Large intestine (tissue), 3 donors: ENCODE results near the gene TRIM45. TPM values are rescaled to one million over a fixed set of nuclear protein-coding genes. Genes with fewer than 3 reads are reported as not detected.

Experiments used
- DNase-seq, 2 donors: peaks; one replicate each; pipeline versions ENCODE4 v3.0.0 to v3.0.0-alpha.2; 2013
- H3K27ac ChIP-seq: one replicate; pipeline ENCODE4 v1.5.1; 2013; ENCODE audit warnings: low read length
- H3K27me3 ChIP-seq: 2 replicates; pipeline ENCODE4 v1.6.1; 2013; ENCODE audit warnings: low read length; ENCODE audit not compliant: control insufficient read depth, insufficient read depth
- H3K36me3 ChIP-seq: 2 replicates; pipeline ENCODE4 v1.6.1; 2013; ENCODE audit warnings: low read length; ENCODE audit not compliant: control insufficient read depth, insufficient read depth
- H3K4me1 ChIP-seq: one replicate; pipeline ENCODE4 v1.6.1; 2013; ENCODE audit warnings: low read length; ENCODE audit not compliant: control insufficient read depth, insufficient read depth
- H3K4me3 ChIP-seq: one replicate; pipeline ENCODE4 v1.5.1; 2013; ENCODE audit warnings: low read length
- H3K9me3 ChIP-seq: one replicate; pipeline ENCODE4 v1.6.1; 2013; ENCODE audit warnings: mild to moderate bottlenecking, low read depth, low read length, moderate library complexity; ENCODE audit not compliant: control insufficient read depth
- WGBS: methylation state at CpG from one replicate; pipeline ENCODE4 v1.1.5; 2013; ENCODE audit warnings: low lambda C conversion rate; ENCODE audit not compliant: insufficient coverage; 5-methylcytosine and 5-hydroxymethylcytosine counted together
- polyA plus RNA-seq: library from polyadenylated mRNA; unstranded; fragments of 120-200 nt; gene quantifications from one replicate; pipeline ENCODE4 v1.2.1, GENCODE V29; 2013

The TRIM45 gene
- polyA plus RNA-seq, 1 donor: 9.0 TPM

GRCh38 chr1:117089996-117090395 is 31.6 kb downstream of the TRIM45 start:
- H3K36me3 ChIP-seq: peaks cover 25% of the 10 kb centered on the region

GRCh38 chr1:117087686-117088085 is 33.9 kb downstream of the TRIM45 start:
- 93% methylated on average over 3 of the region's 6 CpGs for WGBS
- Histone ChIP-seq H3K4me1 (no peaks in the 10 kb centered on the region), H3K4me3 (no peak overlapping the region), H3K9me3 (no peaks in the 10 kb centered on the region), H3K27ac (no peak overlapping the region), H3K36me3 (peaks cover 25% of the 10 kb centered on the region), H3K27me3 (no peaks in the 10 kb centered on the region)
- no peak for DNase-seq

More at GRCh38 chr1:117089996-117090395, 31.6 kb downstream of the TRIM45 start:
- peaks cover 5% of the 10 kb centered on the region for H3K4me1 ChIP-seq
- DNase-seq: no peak
- H3K27me3 ChIP-seq: no peaks in the 10 kb centered on the region
- no peak overlapping the region for H3K4me3 ChIP-seq
- H3K9me3 ChIP-seq: no peaks in the 10 kb centered on the region
- no CpG with 5 or more reads among the region's 2 CpGs for WGBS
- H3K27ac ChIP-seq: no peak overlapping the region

DNA sequence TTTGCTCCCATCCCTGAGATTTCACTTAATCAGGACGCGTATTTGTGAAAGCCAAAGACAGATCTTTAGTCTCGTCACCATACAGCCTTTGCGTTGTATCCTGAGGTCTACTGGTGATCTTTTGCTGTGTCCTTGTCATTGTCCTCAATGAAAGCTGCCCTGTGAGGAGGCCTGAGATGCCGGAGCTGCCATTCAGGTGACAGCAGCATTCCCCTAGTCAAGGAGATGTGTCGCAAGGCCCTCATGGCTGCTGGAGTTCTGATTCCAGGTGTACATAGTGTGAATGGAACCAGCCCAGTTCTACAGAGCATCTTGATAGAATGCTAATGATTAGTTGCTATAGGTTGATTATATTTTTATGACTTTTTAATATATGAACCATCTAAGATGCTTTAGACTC is 37.3 kb downstream of the TRIM45 start:
- peaks cover 29% of the 10 kb centered on the region for H3K36me3 ChIP-seq
- 100% methylated on average over 3 of the region's 6 CpGs for WGBS

GRCh38 chr1:117079737-117080136 is 41.8 kb downstream of the TRIM45 start:
- Histone ChIP-seq H3K4me1 (no peaks in the 10 kb centered on the region), H3K27ac (no peak overlapping the region), H3K36me3 (peaks cover 55% of the 10 kb centered on the region), H3K27me3 (no peaks in the 10 kb centered on the region), H3K9me3 (no peaks in the 10 kb centered on the region), H3K4me3 (no peak overlapping the region)
- WGBS: no CpG with 5 or more reads among the region's 6 CpGs
- no peak for DNase-seq

More for the DNA sequence above, 37.3 kb downstream of the TRIM45 start:
- Histone ChIP-seq H3K9me3 (no peaks in the 10 kb centered on the region), H3K27ac (no peak overlapping the region), H3K27me3 (no peaks in the 10 kb centered on the region), H3K4me3 (no peak overlapping the region), H3K4me1 (no peaks in the 10 kb centered on the region)
- DNase-seq: no peak

DNA sequence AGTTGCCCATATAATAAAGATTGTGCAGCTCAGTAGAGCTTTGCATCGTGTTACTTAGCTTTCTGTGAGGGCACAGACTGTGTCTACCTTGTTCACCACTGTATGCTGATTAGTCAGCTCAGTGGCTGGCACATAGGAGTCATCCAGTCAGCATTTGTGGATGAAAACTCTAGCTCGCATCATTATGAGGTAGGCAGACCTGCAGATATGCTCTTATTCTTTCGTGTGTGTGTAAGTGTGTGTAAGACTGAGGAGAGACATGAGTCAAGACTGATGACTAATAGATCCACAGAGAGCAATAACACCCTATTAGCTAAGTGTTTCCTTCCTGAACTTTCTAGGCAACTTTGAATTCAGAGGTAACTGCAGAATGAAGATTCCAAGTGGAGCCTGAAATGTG is 44.3 kb downstream of the TRIM45 start:
- WGBS: no CpG with 5 or more reads among the region's 3 CpGs
- no peaks in the 10 kb centered on the region for H3K4me1 ChIP-seq
- no peak overlapping the region for H3K27ac ChIP-seq
- H3K36me3 ChIP-seq: peaks cover 46% of the 10 kb centered on the region
- DNase-seq: no peak
- no peaks in the 10 kb centered on the region for H3K27me3 ChIP-seq
- H3K4me3 ChIP-seq: no peak overlapping the region
- no peaks in the 10 kb centered on the region for H3K9me3 ChIP-seq

DNA sequence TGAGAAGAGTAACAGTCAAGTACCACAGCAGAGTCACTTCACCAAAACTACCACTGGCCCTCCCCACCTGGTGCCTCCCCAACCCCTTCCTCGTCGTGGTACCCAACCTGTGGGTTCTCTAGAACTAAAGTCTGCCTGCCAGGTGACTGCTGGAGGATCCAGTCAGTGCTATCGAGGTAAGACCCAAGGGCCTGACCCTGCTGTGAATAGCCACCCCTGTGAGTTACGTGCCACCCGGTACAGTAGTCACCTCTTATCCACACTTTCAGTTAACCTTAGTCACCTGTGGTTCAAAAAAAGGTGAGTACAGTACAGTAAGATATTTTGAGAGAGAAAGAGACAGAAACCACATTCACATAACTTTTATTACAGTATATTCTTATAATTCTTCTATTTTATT is 44.9 kb downstream of the TRIM45 start:
- peaks cover 44% of the 10 kb centered on the region for H3K36me3 ChIP-seq
- H3K27ac ChIP-seq: no peak overlapping the region
- H3K9me3 ChIP-seq: no peaks in the 10 kb centered on the region
- no peak overlapping the region for H3K4me3 ChIP-seq
- no peak for DNase-seq
- no peaks in the 10 kb centered on the region for H3K27me3 ChIP-seq
- WGBS: no CpG with 5 or more reads among the region's 5 CpGs
- no peaks in the 10 kb centered on the region for H3K4me1 ChIP-seq

DNA sequence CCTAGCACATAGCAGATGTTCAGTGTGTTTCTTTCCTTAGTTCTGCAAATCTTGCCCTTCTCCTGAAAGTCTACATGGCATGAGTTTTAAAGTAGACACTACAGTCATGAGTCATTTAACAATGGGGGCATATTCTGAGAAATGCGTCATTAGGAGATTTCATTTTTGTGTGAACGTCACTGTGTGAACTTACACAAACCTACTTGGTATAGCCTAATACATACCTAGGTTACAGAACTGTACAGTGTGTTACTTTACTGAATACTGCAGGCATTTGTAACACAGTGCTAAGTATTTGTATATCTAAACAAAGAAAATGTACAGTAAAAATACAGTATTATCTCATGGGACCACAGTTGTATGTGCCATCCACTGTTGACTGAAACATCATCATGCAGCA is 51.4 kb downstream of the TRIM45 start:
- Histone ChIP-seq H3K4me3 (no peak overlapping the region), H3K27ac (no peak overlapping the region), H3K36me3 (peaks cover under 1% of the 10 kb centered on the region), H3K4me1 (no peaks in the 10 kb centered on the region), H3K27me3 (no peaks in the 10 kb centered on the region), H3K9me3 (no peaks in the 10 kb centered on the region)
- no CpG with 5 or more reads among the region's 2 CpGs for WGBS
- DNase-seq: no peak

DNA sequence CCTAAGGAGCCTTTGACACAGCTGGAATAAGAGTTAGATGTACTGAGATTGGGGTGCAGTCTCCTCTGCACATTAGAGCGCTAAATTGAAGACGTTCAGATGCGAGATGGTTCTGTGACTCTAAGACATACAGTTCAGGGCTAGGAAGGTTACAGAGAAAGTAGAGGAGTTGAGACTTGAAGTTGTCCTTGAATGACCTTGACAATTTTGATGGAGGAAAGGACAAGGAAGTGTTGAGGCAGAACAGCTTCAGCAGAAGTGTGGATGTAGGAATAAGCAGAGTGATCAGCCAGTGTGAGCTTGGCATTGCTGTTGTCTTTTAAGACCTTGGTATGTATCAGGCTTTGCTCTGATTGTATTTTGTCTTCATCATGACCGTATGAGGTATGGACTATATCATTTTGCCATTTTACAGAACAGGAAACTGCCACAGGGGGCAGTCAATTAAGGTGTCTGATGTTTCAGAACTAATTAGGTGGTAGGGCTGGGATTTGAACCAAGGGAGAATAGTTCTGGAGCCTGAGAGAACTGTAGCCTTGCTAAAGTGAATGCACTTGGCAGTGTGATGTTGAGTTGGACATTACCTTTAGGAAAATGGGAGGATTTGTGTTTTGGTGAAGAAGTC is 52.2 kb downstream of the TRIM45 start:
- H3K27me3 ChIP-seq: no peaks in the 10 kb centered on the region
- H3K9me3 ChIP-seq: no peaks in the 10 kb centered on the region
- no peak overlapping the region for H3K4me3 ChIP-seq
- H3K4me1 ChIP-seq: no peaks in the 10 kb centered on the region
- WGBS: 93% methylated on average over 3 of the region's 4 CpGs
- H3K36me3 ChIP-seq: no peaks in the 10 kb centered on the region
- DNase-seq: no peak
- no peak overlapping the region for H3K27ac ChIP-seq

GRCh38 chr1:117068580-117068979 is 53.0 kb downstream of the TRIM45 start:
- Histone ChIP-seq H3K36me3 (no peaks in the 10 kb centered on the region), H3K4me1 (no peaks in the 10 kb centered on the region), H3K9me3 (no peaks in the 10 kb centered on the region), H3K4me3 (no peak overlapping the region), H3K27ac (no peak overlapping the region), H3K27me3 (no peaks in the 10 kb centered on the region)
- 100% methylated on average over 1 of the region's 5 CpGs for WGBS
- no peak for DNase-seq

GRCh38 chr1:117067533-117068370 is 53.8 kb downstream of the TRIM45 start:
- peak; percentile 29 to 32 for DNase-seq
- H3K27ac ChIP-seq: no peak overlapping the region
- H3K4me3 ChIP-seq: no peak overlapping the region
- no peaks in the 10 kb centered on the region for H3K9me3 ChIP-seq
- no peaks in the 10 kb centered on the region for H3K27me3 ChIP-seq
- H3K36me3 ChIP-seq: no peaks in the 10 kb centered on the region
- H3K4me1 ChIP-seq: no peaks in the 10 kb centered on the region
- WGBS: 80% methylated on average over 1 of the region's 6 CpGs
